ENCODE measurements around the gene FCGR3A. TPM values are rescaled to one million over a fixed set of nuclear protein-coding genes. Genes with fewer than 3 reads are reported as not detected.
"Not testable (repeated sequence)": the region's sequence is repeated elsewhere in the genome, so short reads cannot be mapped to it uniquely, and the experiment has no call there.

The FCGR3A gene
- total and polyA plus RNA-seq, 2 of the 8 experiments (the other 6 are each of a cell fraction or from before 2014, with no cell fraction given) = not detected

- FAIRE-seq; CTCF ChIA-PET (ENCODE audit: partially characterized antibody); H2BK12ac ChIP-seq (ENCODE audit: low read depth, low read length); H2AK5ac ChIP-seq (ENCODE audit: low read depth, low read length); H2BK20ac ChIP-seq (ENCODE audit: low read length); H3K27ac ChIP-seq (ENCODE audit: low read depth, low read length); H3K36me3 ChIP-seq (ENCODE audit: control insufficient read depth in 2 of 4, insufficient read depth in 4 of 4, low read length in 3 of 4); H2BK5ac ChIP-seq (ENCODE audit: low read depth, low read length); H3K4me1 ChIP-seq (replicated peaks in 1 of 4; ENCODE audit: control insufficient read depth in 3 of 4, insufficient read depth in 4 of 4, low read length in 3 of 4); H3K23me2 ChIP-seq (ENCODE audit: low read depth, low read length); H4K91ac ChIP-seq (replicated peaks; ENCODE audit: insufficient read length, low read length); H3K56ac ChIP-seq (replicated peaks; ENCODE audit: insufficient read length, low read depth, low read length); H3K9ac ChIP-seq (replicated peaks in 1 of 4; ENCODE audit: extremely low read depth in 1 of 4, low read depth in 3 of 4, low read length in 3 of 4); H3K14ac ChIP-seq (ENCODE audit: insufficient read length); H4K5ac ChIP-seq (ENCODE audit: insufficient read length, low read depth, low read length); H4K20me1 ChIP-seq (replicated peaks in 1 of 2; ENCODE audit: control insufficient read depth in 1 of 2, insufficient read depth in 2 of 2, low read length in 2 of 2); H3K9me3 ChIP-seq (ENCODE audit: insufficient read depth in 2 of 2, low read depth in 1 of 2, low read length in 1 of 2); DNase-seq (ENCODE audit: low read depth in 1 of 2, low spot score in 2 of 2); H2BK15ac ChIP-seq (ENCODE audit: low read length); H3K79me2 ChIP-seq (ENCODE audit: control insufficient read depth in 1 of 2, insufficient read depth in 2 of 2, low read length in 2 of 2); H2BK120ac ChIP-seq (replicated peaks; ENCODE audit: low read depth, low read length); POLR2A ChIA-PET (ENCODE audit: partially characterized antibody); H3K79me1 ChIP-seq (ENCODE audit: low read depth, low read length); H2AFZ ChIP-seq (ENCODE audit: low read length); H4K8ac ChIP-seq (ENCODE audit: extremely low read depth, insufficient read depth, low read length); H3K4ac ChIP-seq (replicated peaks; ENCODE audit: insufficient read length, low read depth, low read length); H3K18ac ChIP-seq (ENCODE audit: extremely low read depth, low read length); H3K23ac ChIP-seq (ENCODE audit: insufficient read length): not testable (repeated sequence)
- Histone ChIP-seq H3K4me3 (ENCODE audit: extremely low read depth in 1 of 4, insufficient read depth in 2 of 4, low read depth in 3 of 4, low read length in 4 of 4) (peak overlapping the region; percentile 27 to 68 (median 58); a peak in 6 of 8 replicates), H3K27me3 (replicated peaks in 1 of 4; ENCODE audit: control insufficient read depth in 3 of 4, extremely low read depth in 1 of 4, insufficient read depth in 3 of 4, low read length in 3 of 4) (peaks cover 11 to 19% (median 14%) of the 10 kb centered on the region in 4 experiments; a peak in 6 of 7 replicates), H3K4me2 (ENCODE audit: insufficient read depth in 1 of 2, low read depth in 2 of 2, low read length in 2 of 2) (peak overlapping the region; percentile 60 to 66)
- WGBS, 2 experiments (ENCODE audit: extremely low coverage in 1 of 2, insufficient coverage in 1 of 2, insufficient read length in 1 of 2, insufficient replicate concordance in 2 of 2, low coverage in 1 of 2, low lambda C conversion rate in 2 of 2, missing lambda C conversion rate in 1 of 2) = 25% methylated on average over 17 of the region's 19 CpGs; no CpG with 5 or more reads in 1 of the 2 experiments
These were observed 20.0 kb downstream of the FCGR3A start for GRCh38 chr1:161529463-161530104.

- H4K20me1 ChIP-seq (replicated peaks in 1 of 2; ENCODE audit: control insufficient read depth in 1 of 2, insufficient read depth in 2 of 2, low read length in 2 of 2); H4K5ac ChIP-seq (ENCODE audit: insufficient read length, low read depth, low read length); H3K4me3 ChIP-seq (ENCODE audit: extremely low read depth in 1 of 4, insufficient read depth in 2 of 4, low read depth in 3 of 4, low read length in 4 of 4); H3K23ac ChIP-seq (ENCODE audit: insufficient read length); H2AK5ac ChIP-seq (ENCODE audit: low read depth, low read length); H3K9me3 ChIP-seq (ENCODE audit: insufficient read depth in 2 of 2, low read depth in 1 of 2, low read length in 1 of 2); H3K18ac ChIP-seq (ENCODE audit: extremely low read depth, low read length); H3K79me2 ChIP-seq (ENCODE audit: control insufficient read depth in 1 of 2, insufficient read depth in 2 of 2, low read length in 2 of 2); H3K4ac ChIP-seq (replicated peaks; ENCODE audit: insufficient read length, low read depth, low read length); H3K4me1 ChIP-seq (replicated peaks in 1 of 4; ENCODE audit: control insufficient read depth in 3 of 4, insufficient read depth in 4 of 4, low read length in 3 of 4); H4K8ac ChIP-seq (ENCODE audit: extremely low read depth, insufficient read depth, low read length); H3K4me2 ChIP-seq (ENCODE audit: insufficient read depth in 1 of 2, low read depth in 2 of 2, low read length in 2 of 2); H2BK5ac ChIP-seq (ENCODE audit: low read depth, low read length); H3K14ac ChIP-seq (ENCODE audit: insufficient read length); H3K56ac ChIP-seq (replicated peaks; ENCODE audit: insufficient read length, low read depth, low read length); DNase-seq (ENCODE audit: low read depth in 1 of 2, low spot score in 2 of 2); H4K91ac ChIP-seq (replicated peaks; ENCODE audit: insufficient read length, low read length); H2BK20ac ChIP-seq (ENCODE audit: low read length); POLR2A ChIA-PET (ENCODE audit: partially characterized antibody); H2BK12ac ChIP-seq (ENCODE audit: low read depth, low read length); H2BK120ac ChIP-seq (replicated peaks; ENCODE audit: low read depth, low read length); H3K9ac ChIP-seq (replicated peaks in 1 of 4; ENCODE audit: extremely low read depth in 1 of 4, low read depth in 3 of 4, low read length in 3 of 4); H2BK15ac ChIP-seq (ENCODE audit: low read length); H3K79me1 ChIP-seq (ENCODE audit: low read depth, low read length); CTCF ChIA-PET (ENCODE audit: partially characterized antibody); H3K27ac ChIP-seq (ENCODE audit: low read depth, low read length); FAIRE-seq; H3K23me2 ChIP-seq (ENCODE audit: low read depth, low read length); H3K36me3 ChIP-seq (ENCODE audit: control insufficient read depth in 2 of 4, insufficient read depth in 4 of 4, low read length in 3 of 4); H2AFZ ChIP-seq (ENCODE audit: low read length): not testable (repeated sequence)
- WGBS, 2 experiments (ENCODE audit: extremely low coverage in 1 of 2, insufficient coverage in 1 of 2, insufficient read length in 1 of 2, insufficient replicate concordance in 2 of 2, low coverage in 1 of 2, low lambda C conversion rate in 2 of 2, missing lambda C conversion rate in 1 of 2) = 88% methylated on average over 2 of the region's 3 CpGs; no CpG with 5 or more reads in 1 of the 2 experiments
- peaks cover 11 to 20% (median 16%) of the 10 kb centered on the region in 4 experiments; a peak in 6 of 7 replicates for H3K27me3 ChIP-seq (replicated peaks in 1 of 4; ENCODE audit: control insufficient read depth in 3 of 4, extremely low read depth in 1 of 4, insufficient read depth in 3 of 4, low read length in 3 of 4)
These were observed 21.1 kb downstream of the FCGR3A start for GRCh38 chr1:161528550-161528949.

Measured in H1 (cell line).